Neural cell (in vitro differentiated cells): ENCODE measurements around the gene IL10RB. TPM values are rescaled to one million over a fixed set of nuclear protein-coding genes. Genes with fewer than 3 reads are reported as not detected.

Source experiments
- H2AFZ ChIP-seq: fragments of 200-600, 300-800 bp; sonication (generic), shearing (Covaris generic); 2 replicates; pipeline ENCODE4 v1.6.0; 2014; ENCODE audit warnings: low read depth, mild to moderate bottlenecking, antibody characterized with exemption, low read length, moderate library complexity
- H3F3A ChIP-seq: fragments of 200-600 bp; shearing (Covaris generic); 2 replicates; pipeline ENCODE4 v1.6.1; 2016; ENCODE audit warnings: mild to moderate bottlenecking, moderate library complexity, mixed read lengths, antibody characterized with exemption, low read length; ENCODE audit not compliant: insufficient read depth, poor library complexity, severe bottlenecking
- H3K27ac ChIP-seq: fragments of 200-600, 300-800 bp; sonication (generic), shearing (Covaris generic); 2 replicates; pipeline ENCODE4 v1.5.1; 2014; ENCODE audit warnings: mild to moderate bottlenecking, low read length, moderate library complexity
- H3K27me3 ChIP-seq: fragments of 300-800, 200-600 bp; sonication (generic), shearing (Covaris generic); 2 replicates; pipeline ENCODE4 v1.6.0; 2014; ENCODE audit warnings: mild to moderate bottlenecking, low read depth, low read length, moderate library complexity; ENCODE audit not compliant: insufficient read depth
- H3K36me3 ChIP-seq: fragments of 300-800, 200-600 bp; sonication (generic), shearing (Covaris generic); 2 replicates; pipeline ENCODE4 v1.5.1; 2014; ENCODE audit warnings: mild to moderate bottlenecking, antibody characterized with exemption, low read length, moderate library complexity; ENCODE audit not compliant: insufficient read depth
- H3K4me2 ChIP-seq: fragments of 300-800, 200-600 bp; sonication (generic), shearing (Covaris generic); 2 replicates; pipeline ENCODE4 v1.6.0; 2014; ENCODE audit warnings: mild to moderate bottlenecking, low read length
- H3K4me3 ChIP-seq: fragments of 300-800, 200-600 bp; sonication (generic), shearing (Covaris generic); 2 replicates; pipeline ENCODE4 v1.5.1; 2014; ENCODE audit warnings: mild to moderate bottlenecking, low read length, moderate library complexity
- H3K79me2 ChIP-seq: fragments of 200-600 bp; shearing (Covaris generic); replicated peaks from 2 replicates; pipeline ENCODE4 v1.6.0; 2014; ENCODE audit warnings: mild to moderate bottlenecking, low read length, moderate library complexity; ENCODE audit not compliant: insufficient read depth
- H3K9ac ChIP-seq: fragments of 300-800, 200-600 bp; sonication (generic), shearing (Covaris generic); 2 replicates; pipeline ENCODE4 v1.6.1; 2016; ENCODE audit warnings: mild to moderate bottlenecking, low read length, mixed read lengths
- H3K9me2 ChIP-seq: fragments of 200-600 bp; shearing (Covaris generic); 2 replicates; pipeline ENCODE4 v1.6.1; 2016; ENCODE audit warnings: mild to moderate bottlenecking, low read length, mixed read lengths; ENCODE audit not compliant: insufficient read depth
- H3K9me3 ChIP-seq: fragments of 200-600, 300-800 bp; sonication (generic), shearing (Covaris generic); 2 replicates; pipeline ENCODE4 v1.6.1; 2016; ENCODE audit warnings: mild to moderate bottlenecking, mixed run types, low read length, moderate library complexity, mixed read lengths
- H4K20me1 ChIP-seq: fragments of 200-600 bp; shearing (Covaris generic); 2 replicates; pipeline ENCODE4 v1.6.1; 2016; ENCODE audit warnings: mild to moderate bottlenecking, mixed run types; ENCODE audit not compliant: insufficient read depth
- CTCF ChIP-seq: fragments of 450-650 bp; IDR thresholded peaks from 2 replicates; pipeline ENCODE4 v1.5.1; 2014; ENCODE audit warnings: antibody characterized with exemption, mild to moderate bottlenecking, moderate library complexity; ENCODE audit not compliant: poor library complexity, severe bottlenecking
- EP300 ChIP-seq: fragments of 450-650 bp; conservative IDR thresholded peaks from 2 replicates; pipeline ENCODE4 v1.6.1; 2014; ENCODE audit warnings: antibody characterized with exemption, mild to moderate bottlenecking, moderate library complexity; ENCODE audit not compliant: poor library complexity, severe bottlenecking
- EZH2 ChIP-seq: fragments of 200-600, 300-800 bp; shearing (Covaris generic), sonication (generic); IDR thresholded peaks from 2 replicates; pipeline ENCODE4 v1.6.1; 2014; ENCODE audit warnings: antibody characterized with exemption, low read length, borderline replicate concordance, mild to moderate bottlenecking; ENCODE audit not compliant: insufficient read depth, poor library complexity, severe bottlenecking
- POLR2AphosphoS5 ChIP-seq: IDR thresholded peaks from 2 replicates; pipeline ENCODE4 v1.6.1; 2012
- RAD21 ChIP-seq: fragments of 450-650 bp; conservative IDR thresholded peaks from 2 replicates; pipeline ENCODE4 v1.6.1; 2014; ENCODE audit warnings: antibody characterized with exemption, mild to moderate bottlenecking, moderate library complexity
- SMC3 ChIP-seq: fragments of 450-650 bp; conservative IDR thresholded peaks from 2 replicates; pipeline ENCODE4 v1.6.1; 2014; ENCODE audit warnings: antibody characterized with exemption, mild to moderate bottlenecking, moderate library complexity; ENCODE audit not compliant: poor library complexity
- TAF1 ChIP-seq: IDR thresholded peaks from 2 replicates; pipeline ENCODE4 v1.6.1; 2012; ENCODE audit warnings: low read depth
- polyA plus RNA-seq: library from polyadenylated mRNA; depleted of rRNA; stranded (reverse); fragments of >200 nt; gene quantifications from 2 replicates; pipeline ENCODE4 v1.2.3, GENCODE V29; 2014
- TF ChIP-seq, protein P1 (sequence below): IDR thresholded peaks from 2 replicates; pipeline ENCODE4 v1.6.1; 2012; ENCODE audit warnings: borderline replicate concordance

IL10RB gene
- polyA plus RNA-seq, 1 donor from 2014 or later, result 6.0 TPM

GRCh38 chr21:33234635-33235520, 31.3 kb upstream of the IL10RB start:
- Histone ChIP-seq H3K27ac (no peak overlapping the region), H3K9me2 (no peaks in the 10 kb centered on the region), H3K4me2 (no peak overlapping the region), H3K9me3 (peaks cover 3% of the 10 kb centered on the region), H3F3A (no peaks in the 10 kb centered on the region), H3K9ac (no peak overlapping the region), H3K27me3 (no peaks in the 10 kb centered on the region), H3K36me3 (no peaks in the 10 kb centered on the region), H3K79me2 (peaks cover 17% of the 10 kb centered on the region), H3K4me3 (no peak overlapping the region), H2AFZ (no peak overlapping the region), H4K20me1 (no peaks in the 10 kb centered on the region)
- TF ChIP-seq TAF1 (no peak), CTCF (no peak), POLR2AphosphoS5 (no peak)
- TF ChIP-seq, protein P1, sequence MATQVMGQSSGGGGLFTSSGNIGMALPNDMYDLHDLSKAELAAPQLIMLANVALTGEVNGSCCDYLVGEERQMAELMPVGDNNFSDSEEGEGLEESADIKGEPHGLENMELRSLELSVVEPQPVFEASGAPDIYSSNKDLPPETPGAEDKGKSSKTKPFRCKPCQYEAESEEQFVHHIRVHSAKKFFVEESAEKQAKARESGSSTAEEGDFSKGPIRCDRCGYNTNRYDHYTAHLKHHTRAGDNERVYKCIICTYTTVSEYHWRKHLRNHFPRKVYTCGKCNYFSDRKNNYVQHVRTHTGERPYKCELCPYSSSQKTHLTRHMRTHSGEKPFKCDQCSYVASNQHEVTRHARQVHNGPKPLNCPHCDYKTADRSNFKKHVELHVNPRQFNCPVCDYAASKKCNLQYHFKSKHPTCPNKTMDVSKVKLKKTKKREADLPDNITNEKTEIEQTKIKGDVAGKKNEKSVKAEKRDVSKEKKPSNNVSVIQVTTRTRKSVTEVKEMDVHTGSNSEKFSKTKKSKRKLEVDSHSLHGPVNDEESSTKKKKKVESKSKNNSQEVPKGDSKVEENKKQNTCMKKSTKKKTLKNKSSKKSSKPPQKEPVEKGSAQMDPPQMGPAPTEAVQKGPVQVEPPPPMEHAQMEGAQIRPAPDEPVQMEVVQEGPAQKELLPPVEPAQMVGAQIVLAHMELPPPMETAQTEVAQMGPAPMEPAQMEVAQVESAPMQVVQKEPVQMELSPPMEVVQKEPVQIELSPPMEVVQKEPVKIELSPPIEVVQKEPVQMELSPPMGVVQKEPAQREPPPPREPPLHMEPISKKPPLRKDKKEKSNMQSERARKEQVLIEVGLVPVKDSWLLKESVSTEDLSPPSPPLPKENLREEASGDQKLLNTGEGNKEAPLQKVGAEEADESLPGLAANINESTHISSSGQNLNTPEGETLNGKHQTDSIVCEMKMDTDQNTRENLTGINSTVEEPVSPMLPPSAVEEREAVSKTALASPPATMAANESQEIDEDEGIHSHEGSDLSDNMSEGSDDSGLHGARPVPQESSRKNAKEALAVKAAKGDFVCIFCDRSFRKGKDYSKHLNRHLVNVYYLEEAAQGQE, result no peak

DNA sequence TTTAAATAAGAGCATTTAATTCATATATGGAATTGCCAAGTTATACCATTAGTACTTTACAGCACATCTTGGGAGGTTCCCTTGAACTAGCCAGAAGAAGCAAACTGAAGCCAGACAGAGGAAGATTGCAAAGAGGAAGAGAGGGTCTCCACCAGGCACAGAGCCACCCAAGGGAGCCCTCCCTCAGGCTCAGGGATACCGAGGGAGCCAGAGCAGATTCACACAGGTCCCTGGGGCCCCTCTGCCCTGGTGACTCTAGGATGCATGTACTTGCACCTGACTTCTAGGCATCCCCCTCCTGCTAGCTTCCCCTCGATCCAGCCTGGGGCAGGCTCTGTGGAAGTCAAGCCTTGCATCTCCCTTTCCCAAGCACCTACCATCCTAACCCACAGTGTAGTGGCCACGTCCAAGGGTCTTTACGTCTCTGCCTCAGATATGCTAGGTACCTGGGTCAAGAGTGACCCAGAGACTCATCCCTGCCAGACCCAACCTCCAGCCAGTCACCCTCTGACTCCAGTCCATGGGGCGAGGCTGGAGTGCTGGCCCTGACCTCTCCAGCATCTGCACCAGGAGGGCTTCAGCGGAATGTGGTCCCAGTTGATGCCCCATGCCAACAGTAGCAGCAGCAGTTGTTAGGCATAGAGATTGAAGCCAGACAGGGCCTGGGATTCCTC, 30.0 kb upstream of the IL10RB start:
- Histone ChIP-seq H3K27ac (no peak overlapping the region), H3K36me3 (no peaks in the 10 kb centered on the region), H2AFZ (no peak overlapping the region), H3K27me3 (no peaks in the 10 kb centered on the region), H3K4me2 (no peak overlapping the region), H3K9me3 (peaks cover 3% of the 10 kb centered on the region), H3K9ac (no peak overlapping the region), H3K79me2 (peaks cover 17% of the 10 kb centered on the region), H3F3A (no peaks in the 10 kb centered on the region), H4K20me1 (no peaks in the 10 kb centered on the region), H3K9me2 (no peaks in the 10 kb centered on the region), H3K4me3 (no peak overlapping the region)
- TF ChIP-seq RAD21 (no peak), EZH2 (no peak), CTCF (no peak), EP300 (no peak), SMC3 (no peak)
